GM21390 (cell line): ENCODE results near the gene NUP153.
A peak's percentile ranks its signal among the peaks of the same experiment; 100 is the strongest.
"Not testable (repeated sequence)": the region's sequence is repeated elsewhere in the genome, so short reads cannot be mapped to it uniquely, and the experiment has no call there.

Source experiments
- ATAC-seq: cut with Tn5 transposase; IDR thresholded peaks from one replicate; pipeline ENCODE4 v1.9.1; 2021; ENCODE audit not compliant: unreplicated experiment

Gene NUP153

DNA sequence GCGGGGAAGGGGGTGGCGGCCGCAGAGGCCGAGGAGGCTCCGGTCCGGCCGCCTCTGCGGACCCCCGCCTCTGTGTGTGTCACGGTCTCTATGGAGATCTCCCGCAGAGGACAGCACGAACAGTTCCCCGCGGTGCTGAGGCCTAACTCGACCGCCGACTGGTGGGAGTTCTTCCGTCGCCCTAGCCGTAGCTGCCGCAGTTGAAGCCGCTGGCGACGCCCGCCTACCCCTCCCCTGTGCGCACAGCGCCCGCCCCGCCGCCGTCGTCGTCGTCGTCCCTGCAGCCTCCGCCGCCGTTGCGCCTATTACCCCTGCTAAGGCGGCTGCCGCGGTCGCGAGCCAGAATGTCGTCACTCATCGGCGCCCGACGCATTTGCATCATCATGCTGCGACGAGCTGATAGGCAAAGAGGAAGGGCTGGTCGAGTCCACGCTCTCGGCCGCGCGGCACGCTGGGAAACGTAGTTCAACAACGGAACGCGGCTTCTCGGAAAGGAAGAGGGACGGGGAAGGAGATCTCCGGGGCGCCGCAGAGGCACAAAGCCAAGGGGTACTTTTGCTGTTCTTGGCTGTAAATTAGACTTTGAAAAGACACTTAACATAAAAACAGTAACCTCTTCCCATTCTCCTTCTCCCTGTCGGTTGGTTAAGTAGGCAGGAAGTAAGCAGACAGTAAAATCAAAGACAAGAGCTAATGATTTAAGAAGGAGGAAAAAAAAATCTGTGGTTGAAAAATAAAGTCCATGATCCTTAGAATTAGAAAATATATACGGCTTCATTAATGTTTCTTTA lies at the start of gene NUP153:
TSS of gene NUP153 (minus strand) at position 346 of the 791 bp plus-strand sequence. CDS start 538 bp downstream, outside the sequence.
- ATAC-seq: peak; percentile 59

- no peak for ATAC-seq
These were observed 47.5 kb upstream of the NUP153 start for GRCh38 chr6:17754254-17754653.

DNA sequence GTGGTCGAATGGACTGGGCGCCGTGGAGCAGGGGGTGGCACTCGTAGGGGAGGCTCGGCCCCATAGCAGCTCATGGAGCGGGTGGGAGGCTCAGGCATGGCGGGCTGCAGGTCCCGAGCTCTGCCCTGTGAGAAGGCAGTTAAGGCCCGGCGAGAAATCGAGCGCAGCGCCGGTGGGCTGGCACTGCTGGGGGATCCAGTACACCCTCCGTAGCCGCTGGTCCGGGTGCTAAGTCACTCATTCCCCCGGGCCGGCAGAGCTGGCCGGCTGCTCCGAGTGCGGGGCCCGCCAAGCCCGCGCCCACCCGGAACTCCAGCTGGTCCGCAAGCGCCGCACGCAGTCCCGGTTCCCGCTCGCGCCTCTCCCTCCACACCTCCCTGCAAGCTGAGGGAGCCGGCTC lies 38.6 kb upstream of the NUP153 start:
- not testable (repeated sequence) for ATAC-seq

DNA sequence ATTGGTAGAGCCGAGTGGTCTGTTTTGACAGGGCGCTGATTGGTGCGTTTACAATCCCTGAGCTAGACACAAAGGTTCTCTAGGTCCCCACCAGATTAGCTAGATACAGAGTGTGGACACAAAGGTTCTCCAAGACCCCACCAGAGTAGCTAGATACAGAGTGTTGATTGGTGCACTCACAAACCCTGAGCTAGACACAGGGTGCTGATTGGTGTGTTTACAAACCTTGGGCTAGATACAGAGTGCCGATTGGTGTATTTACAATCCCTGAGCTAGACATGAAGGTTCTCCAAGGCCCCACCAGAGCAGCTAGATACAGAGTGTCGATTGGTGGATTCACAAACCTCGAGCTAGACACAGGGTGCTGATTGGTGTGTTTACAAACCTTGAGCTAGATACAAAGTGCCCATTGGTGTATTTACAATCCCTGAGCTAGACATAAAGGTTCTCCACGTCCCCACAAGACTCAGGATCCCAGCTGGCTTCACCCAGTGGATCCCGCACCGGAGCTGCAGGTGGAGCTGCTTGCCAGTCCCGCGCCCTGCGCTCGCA lies 38.1 kb upstream of the NUP153 start:
- ATAC-seq: not testable (repeated sequence)

- no peak for ATAC-seq
These were observed 37.5 kb upstream of the NUP153 start for GRCh38 chr6:17744019-17744756.

GRCh38 chr6:17741507-17741906 lies 34.8 kb upstream of the NUP153 start:
- ATAC-seq: no peak

- no peak for ATAC-seq
These were observed 34.0 kb upstream of the NUP153 start for GRCh38 chr6:17740559-17741220.

- no peak for ATAC-seq
These were observed 31.1 kb upstream of the NUP153 start for GRCh38 chr6:17737704-17738252.

- ATAC-seq: not testable (repeated sequence)
These were observed 28.6 kb upstream of the NUP153 start for GRCh38 chr6:17735311-17735710.

DNA sequence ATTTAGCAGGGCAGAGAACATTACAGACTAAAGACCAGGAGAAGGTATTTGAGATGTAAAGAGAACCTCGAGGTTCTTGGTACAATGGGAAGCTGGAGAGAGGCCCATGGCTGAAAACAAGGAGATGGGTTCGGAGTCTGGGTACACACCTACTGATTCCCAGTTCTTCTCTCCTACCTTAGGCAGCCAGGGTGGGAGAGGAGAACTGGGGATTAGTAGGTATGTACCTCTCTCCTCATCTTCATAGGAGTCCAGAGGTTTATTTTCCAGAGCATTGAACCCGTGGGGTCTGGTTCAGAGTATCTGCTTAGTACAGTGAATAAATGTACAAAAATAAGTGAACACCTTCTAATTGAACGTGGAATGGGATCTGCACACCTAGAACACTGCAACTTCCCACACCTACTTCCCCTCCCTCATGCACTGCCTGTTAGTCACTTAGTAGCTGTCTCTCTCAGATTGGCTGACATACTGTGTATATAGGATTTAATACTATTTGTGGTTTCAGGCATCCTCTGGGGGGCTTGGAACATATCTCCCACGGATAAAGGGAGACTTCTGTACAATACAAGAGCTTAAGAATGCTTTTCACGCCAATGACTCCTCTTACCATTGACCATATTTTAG lies 23.5 kb upstream of the NUP153 start:
- no peak for ATAC-seq

GRCh38 chr6:17729223-17730077 lies 22.7 kb upstream of the NUP153 start:
- ATAC-seq: no peak

DNA sequence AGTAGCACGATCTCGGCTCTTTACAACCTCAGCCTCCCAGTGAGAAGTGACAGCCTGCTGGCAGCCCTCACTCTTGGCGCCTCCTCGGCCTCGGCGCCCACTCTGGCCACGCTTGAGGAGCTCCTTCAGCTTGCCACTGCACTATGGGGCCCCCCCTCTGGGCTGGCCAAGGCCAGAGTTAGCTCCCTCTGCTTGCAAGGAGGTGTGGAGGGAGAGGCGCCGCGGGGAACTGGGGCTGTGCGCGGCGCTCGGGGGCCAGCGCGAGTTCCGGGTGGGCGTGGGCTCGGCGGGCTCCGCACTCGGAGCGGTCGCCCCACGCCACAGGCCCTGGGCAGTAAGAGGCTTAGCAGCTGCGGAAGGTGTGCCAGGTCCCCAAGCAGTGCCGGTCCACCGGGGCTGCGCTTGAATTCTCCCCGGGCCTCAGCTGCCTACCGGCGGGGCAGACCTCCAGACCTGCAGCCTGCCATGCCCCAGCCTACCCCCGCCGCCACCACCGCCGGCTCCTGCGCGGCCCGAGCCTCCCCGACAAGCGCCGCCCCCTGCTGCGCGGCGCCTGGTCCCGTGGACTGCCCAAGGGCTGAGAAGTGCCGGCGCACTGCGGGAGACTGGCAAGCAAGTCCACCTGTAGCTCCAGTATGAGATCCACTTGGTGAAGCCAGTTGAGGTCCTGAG lies 22.0 kb upstream of the NUP153 start:
- no peak for ATAC-seq

GRCh38 chr6:17725083-17725482 lies 18.4 kb upstream of the NUP153 start:
- ATAC-seq: no peak

DNA sequence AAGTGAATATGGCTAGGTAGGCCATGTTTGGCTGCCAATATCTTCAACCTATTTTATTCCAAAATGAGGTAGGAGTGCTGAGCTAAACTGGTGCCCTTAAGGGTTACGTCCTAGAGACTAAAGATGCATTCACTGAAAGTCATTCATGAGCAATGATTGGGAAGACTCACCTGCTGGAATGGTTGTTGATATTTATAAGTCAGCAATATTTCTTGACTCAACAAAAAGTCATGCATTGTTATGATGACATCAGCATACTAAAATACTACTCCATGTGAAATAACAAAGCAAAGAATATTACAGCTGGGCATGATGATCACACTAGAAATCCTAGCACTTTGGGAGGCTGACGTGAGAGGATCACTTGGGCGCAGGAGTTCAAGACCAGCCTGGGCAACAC lies 17.6 kb upstream of the NUP153 start:
- ATAC-seq: no peak

- ATAC-seq: no peak
These were observed 14.9 kb upstream of the NUP153 start for GRCh38 chr6:17721671-17722070.

DNA sequence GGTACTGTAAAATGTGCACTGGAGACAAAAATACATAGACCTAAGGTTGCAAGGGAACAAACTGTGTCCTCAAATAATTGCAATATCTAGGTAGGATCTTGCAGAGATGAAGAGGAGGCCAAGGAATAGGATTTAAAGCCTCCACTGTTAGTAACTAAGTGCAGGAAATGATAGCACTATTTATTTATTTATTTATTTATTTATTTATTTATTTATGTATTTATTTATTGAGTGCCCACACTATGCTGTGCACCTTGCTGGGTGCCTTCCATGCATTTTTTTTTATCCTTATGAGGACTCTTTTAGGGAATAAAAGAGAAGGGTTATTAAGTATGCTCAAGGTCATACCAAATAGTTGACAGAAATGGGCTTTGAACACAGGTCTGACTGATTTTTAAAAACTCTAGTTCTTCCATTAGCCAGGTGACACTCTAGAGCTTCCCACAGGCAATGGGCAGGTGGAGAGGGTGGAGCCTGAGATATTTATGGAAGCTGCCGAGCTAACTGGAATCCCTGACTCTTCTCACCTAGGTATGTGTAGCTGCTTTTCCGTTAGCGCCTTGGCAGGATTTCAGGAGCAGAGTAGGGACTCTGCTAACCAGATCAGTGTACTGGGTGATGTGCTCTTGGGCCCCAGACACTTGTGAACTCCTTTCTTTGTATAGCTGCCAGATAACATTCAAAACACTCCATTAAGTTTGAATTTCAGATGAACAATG lies 12.8 kb upstream of the NUP153 start:
- no peak for ATAC-seq

GRCh38 chr6:17716221-17716620 lies 9.5 kb upstream of the NUP153 start:
- no peak for ATAC-seq
